Measurements from ENCODE around the gene ARID1B. TPM values are rescaled to one million over a fixed set of nuclear protein-coding genes. Genes with fewer than 3 reads are reported as not detected.
A peak's percentile ranks its signal among the peaks of the same experiment; 100 is the strongest.

Gene ARID1B
- total and polyA plus RNA-seq, 2 of the 4 experiments (the other 2 are of a cell fraction) = 14.5 to 20.1 TPM

DNA sequence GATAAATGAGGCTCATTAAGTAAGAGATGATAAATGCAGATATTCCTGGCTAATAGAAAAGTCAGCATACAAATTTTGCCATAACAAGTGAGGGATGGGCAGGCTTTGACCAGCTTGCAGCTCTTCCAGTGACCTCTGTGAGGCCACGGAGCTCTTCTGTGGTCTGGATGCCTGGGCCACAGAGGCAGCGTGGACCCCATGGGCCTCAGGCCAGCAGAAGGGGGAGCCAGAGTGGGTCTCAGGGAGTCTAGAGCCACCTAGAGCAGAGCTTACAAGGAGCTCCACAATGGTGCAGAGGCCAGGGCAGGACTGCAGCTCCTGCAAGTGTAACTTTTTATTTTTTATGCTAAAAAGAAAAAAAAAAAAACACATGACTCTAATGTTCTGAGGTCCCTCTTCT lies 165.1 kb downstream of the ARID1B start:
- dilution Hi-C loops (cut with HindIII; ENCODE audit: low sequenced_read_pairs, unreplicated experiment) = no loop called here
- CTCF ChIA-PET = interaction anchor here (1.4 kb wide), 1 partner anchor 17 kb away, joined by 3 read pairs; no protein-coding TSS in a partner anchor
- peaks cover 24% of the 10 kb centered on the region; the same call in 1 of the 2 replicates for H4K20me1 ChIP-seq (ENCODE audit: insufficient read depth, low read length)

More for the DNA sequence above, 165.1 kb downstream of the ARID1B start:
- 100% methylated on average over 1 of the region's 2 CpGs; no CpG with 5 or more reads in 1 of the 2 experiments for WGBS, 2 experiments (ENCODE audit: extremely low coverage in 2 of 2, insufficient read length in 1 of 2)
- in situ Hi-C loops (cut with MboI; ENCODE audit: low sequenced_read_pairs) (no loop called here), intact Hi-C loops (cut with micrococcal nuclease) (loop anchor here (10.0 kb wide), 1 partner anchor 377 kb away; no protein-coding TSS in a partner anchor)
- Histone ChIP-seq H3K9me1 (ENCODE audit: insufficient read depth, low read length) (peaks cover 3% of the 10 kb centered on the region; the same call in 1 of the 2 replicates), H3K14ac (replicated peaks; ENCODE audit: low read depth, low read length) (no peak overlapping the region), H2BK15ac (ENCODE audit: low read depth, low read length) (no peak overlapping the region), H3K27ac (ENCODE audit: insufficient read depth, low read length) (no peak overlapping the region), H3K56ac (ENCODE audit: extremely low read depth, insufficient read depth, low read length) (no peak overlapping the region), H3K27me3 (ENCODE audit: control insufficient read depth, insufficient read depth, low read length) (no peaks in the 10 kb centered on the region), H3K4ac (ENCODE audit: low read depth, low read length) (no peak overlapping the region), H3K36me3 (ENCODE audit: control insufficient read depth, insufficient read depth, low read length) (no peaks in the 10 kb centered on the region), H3K4me2 (ENCODE audit: low read depth, low read length) (no peak overlapping the region), H3K79me1 (ENCODE audit: low read depth in 1 of 2, low read length in 2 of 2) (peaks cover 34 to 58% of the 10 kb centered on the region in 2 experiments), H2BK120ac (ENCODE audit: low read depth, low read length) (no peak overlapping the region), H3K9me3 (ENCODE audit: control insufficient read depth, insufficient read depth, low read length) (no peaks in the 10 kb centered on the region), H3K23ac (ENCODE audit: low read depth, low read length) (no peak overlapping the region), H2BK20ac (ENCODE audit: low read depth, low read length) (no peak overlapping the region), H3K4me3 (ENCODE audit: insufficient read depth, low read depth, low read length) (no peak overlapping the region), H2AK9ac (replicated peaks; ENCODE audit: low read depth, low read length, poor library complexity) (no peak overlapping the region), H4K5ac (ENCODE audit: low read depth, low read length) (no peak overlapping the region), H2AK5ac (ENCODE audit: low read depth, low read length) (no peak overlapping the region), H2AFZ (replicated peaks; ENCODE audit: low read length, poor library complexity) (peak overlapping the region; percentile 15), H4K91ac (ENCODE audit: insufficient read depth, low read depth, low read length) (no peak overlapping the region), H3K9ac (ENCODE audit: low read depth, low read length) (no peak overlapping the region), H3K18ac (ENCODE audit: low read depth, low read length) (no peak overlapping the region), H3K4me1 (ENCODE audit: control insufficient read depth, insufficient read depth, low read length) (peaks cover 6% of the 10 kb centered on the region), H4K8ac (ENCODE audit: low read depth in 2 of 2, low read length in 2 of 2) (no peak overlapping the region), H2BK5ac (ENCODE audit: low read depth, low read length, poor library complexity, severe bottlenecking) (no peak overlapping the region)
- DNase-seq = no peak
- POLR2A ChIA-PET (ENCODE audit: unreplicated experiment) = no interaction called here
- BruUV-seq (replicated peaks) = no TSS peak
- TF ChIP-seq CEBPB (IDR thresholded peaks at IDR 0.05; ENCODE audit: low read depth, low read length) (no peak), RFX5 (IDR thresholded peaks at IDR 0.05; ENCODE audit: low read depth, low read length) (no peak), RCOR1 (IDR thresholded peaks at IDR 0.05; ENCODE audit: insufficient replicate concordance, low read length) (no peak), RAD21 (IDR thresholded peaks at IDR 0.05; ENCODE audit: low read length) (no peak), MXI1 (IDR thresholded peaks at IDR 0.05; ENCODE audit: borderline replicate concordance, low read depth, low read length) (no peak)
- ATAC-seq (ENCODE audit: low read depth) = no peak

All from IMR-90 (cell line).